Stimulated activated CD4-positive, alpha-beta T cell treated with anti-CD3 and anti-CD28 coated beads, Interleukin-2, amount 100 ng/mL, for 24 hours (primary cell): ENCODE data around the gene TRPV6.

ENCODE experiments used
- DNase-seq, 2 donors: peaks; one replicate each; pipeline ENCODE4 v3.0.0-alpha.2; 2020

Gene TRPV6

DNA sequence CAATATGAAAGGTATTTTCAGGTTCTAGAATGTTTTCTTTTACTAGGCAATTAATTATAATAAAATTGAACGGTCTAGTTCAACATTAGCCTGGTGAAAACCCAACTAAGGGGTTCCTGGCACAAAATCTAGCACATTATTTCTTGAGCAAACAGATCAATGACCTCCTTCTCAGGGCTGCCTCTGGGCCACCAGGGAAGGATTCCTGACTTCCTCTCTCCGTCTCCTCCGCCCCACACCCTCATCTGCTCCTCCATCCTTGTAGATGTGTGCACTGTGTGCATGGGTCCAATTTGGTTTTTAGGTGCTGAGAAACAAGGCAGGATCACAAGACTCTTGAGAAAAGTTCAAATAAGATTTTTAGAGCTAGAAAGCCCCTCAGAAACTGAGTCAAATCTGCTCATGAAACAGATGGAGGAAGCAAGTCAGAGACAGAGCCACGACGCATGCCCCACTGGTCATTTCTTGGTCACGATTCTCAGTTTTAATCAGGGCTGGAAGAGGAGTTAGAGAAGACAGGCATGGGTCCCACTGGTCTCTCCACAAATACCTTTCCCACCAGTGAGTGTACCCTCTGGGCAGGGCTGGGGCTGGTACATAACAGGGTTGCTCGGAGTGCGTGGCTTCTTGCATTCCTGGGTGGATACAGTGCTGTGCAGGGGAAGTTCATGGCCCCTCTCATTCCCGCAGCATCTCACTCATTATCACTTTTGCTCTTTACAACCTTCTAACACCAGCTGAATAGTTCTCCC is 3.8 kb downstream of the TRPV6 start:
- DNase-seq = no peak

DNA sequence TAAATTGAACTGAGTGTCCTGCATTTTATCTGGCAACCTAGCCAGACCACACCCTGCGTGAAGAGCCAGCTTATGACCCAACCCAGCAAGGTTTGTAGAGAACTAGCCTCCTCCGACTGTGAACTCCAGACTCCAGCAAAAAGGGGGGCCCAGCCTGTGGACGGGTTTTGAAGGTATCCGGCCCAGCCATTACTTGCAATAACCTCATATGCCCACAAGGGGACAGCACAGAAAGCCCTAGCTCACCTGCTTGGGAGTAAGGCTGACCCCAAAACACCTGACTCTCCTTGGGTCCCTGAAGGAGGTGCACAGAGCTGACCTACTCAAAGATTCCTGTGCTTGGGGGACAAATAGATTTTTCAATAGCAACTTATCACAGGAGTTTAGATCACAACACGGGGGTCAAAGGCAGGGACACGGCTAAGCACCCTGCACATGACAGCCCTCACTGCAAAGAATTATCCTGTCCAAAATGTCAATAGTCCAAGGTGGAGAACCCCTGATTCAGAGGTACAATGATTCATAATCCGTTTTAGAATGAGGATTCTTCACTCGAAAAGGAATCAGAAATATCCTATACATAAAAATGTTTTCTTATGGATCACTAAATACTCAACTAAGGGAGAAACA is 4.6 kb downstream of the TRPV6 start:
- DNase-seq = peak; percentile 52 to 53

DNA sequence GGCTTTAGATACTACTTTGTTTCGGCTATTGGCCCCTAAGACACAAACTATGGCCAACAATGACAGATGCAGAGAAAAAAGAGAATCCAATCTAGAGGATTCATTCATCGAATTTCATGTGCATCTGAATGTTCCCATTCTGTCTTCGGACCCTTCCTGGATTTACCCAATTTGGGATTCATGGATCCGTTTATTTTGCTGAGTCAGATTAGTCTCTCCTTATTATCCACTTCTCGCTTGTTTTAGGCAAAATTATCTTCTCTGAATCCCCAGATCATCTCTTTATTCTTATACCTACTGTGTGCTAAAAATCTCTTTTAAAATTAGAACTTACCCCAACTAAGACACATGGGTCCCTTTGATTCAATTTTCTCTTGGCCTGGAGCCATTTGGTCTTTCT is 6.5 kb downstream of the TRPV6 start:
- no peak for DNase-seq

DNA sequence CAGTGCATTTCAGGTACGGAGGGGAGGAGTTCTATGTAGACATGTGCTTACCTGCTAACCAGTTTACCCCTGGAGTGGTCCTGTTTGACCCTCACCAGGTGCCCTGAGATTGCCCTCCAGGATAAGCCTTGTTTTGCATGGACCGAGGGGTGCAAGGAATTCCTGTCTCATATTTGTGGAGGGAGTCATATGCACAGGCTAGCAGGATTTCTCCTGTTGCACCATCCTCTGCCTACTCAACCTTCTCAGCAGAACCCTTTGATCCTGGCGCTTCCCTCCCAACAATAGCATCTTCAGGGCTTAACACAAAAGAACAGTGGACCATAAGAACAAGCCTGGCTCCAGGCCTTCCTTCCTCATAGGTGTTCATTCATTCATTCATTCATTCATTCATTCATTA is 7.2 kb downstream of the TRPV6 start:
- DNase-seq = no peak

DNA sequence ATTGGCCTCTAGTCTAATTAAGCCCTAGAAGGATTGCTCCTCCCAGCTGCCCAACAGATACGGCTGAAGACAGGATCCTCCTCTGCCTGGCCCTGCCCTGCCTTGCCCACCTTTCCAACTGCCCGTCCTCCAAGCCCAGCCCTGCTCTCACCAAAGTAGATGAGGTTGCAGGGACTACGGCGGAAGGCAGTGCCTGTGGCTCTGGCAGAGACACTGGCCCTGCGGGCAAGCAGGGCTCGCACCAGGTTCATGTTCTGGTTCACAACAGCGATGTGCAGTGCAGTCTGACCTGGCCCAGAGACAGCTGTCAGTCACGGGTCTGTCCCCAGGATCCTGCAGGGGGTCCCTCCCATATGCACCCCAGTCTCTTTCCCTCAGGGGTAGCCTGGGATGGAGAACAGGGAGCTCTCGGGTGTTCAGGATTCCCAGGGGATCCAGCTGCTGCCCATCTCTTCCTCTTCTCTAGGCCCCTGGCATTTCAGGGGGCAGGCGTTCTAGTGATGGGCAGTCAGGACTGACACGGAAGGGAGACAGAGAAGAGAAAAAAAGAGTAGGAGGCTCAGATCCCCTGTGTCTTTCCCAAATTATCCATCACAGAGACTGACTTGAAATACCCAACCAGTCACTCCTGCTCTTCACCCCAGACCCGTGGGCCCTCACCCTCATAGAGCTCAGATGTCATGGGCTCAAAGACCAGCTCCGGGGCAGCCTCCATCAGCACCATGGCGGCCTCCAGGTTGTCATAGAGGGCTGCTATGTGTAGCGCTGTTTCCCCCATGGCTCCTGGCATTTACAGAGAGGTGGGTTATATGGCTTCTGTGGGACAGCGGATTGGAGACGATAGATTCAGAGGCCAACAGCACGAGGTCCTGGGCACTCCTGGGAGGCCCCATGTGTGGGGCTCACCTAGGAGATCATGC is 8.3 kb downstream of the TRPV6 start:
- no peak for DNase-seq

DNA sequence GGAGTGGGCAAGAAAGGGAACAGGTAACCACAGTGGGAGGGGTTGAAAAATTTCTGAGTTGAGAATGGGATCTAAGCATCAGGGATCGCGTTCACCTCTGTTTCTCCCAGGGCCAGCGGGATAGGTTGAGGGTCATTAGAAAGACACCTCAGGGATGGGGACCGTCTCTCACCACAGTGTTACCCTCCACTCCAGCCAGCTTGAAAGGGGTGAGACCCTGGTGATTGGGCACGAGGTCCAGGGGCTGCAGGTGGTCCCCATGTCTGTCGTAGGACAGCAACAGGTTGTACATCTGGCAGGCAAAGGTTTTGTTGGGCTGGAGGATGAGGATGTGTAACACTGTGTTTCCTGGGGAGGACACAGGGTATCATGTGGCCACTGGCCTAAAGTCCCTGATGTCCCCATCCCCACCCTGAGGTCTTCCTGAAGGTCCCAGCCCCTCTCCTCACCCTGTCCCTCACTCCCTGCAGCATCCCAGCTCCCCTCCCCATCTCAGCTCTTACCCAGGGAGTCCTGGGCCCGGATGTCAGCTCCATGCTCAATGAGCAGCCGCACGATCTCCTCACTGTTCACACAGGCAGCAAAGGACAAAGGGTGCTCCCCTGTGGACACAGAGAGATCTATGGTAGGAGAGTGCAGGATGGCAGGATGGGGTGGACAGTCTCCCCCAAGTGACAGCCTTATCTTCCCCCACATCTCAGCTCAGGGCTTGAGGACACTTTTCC is 9.1 kb downstream of the TRPV6 start:
- no peak for DNase-seq

DNA sequence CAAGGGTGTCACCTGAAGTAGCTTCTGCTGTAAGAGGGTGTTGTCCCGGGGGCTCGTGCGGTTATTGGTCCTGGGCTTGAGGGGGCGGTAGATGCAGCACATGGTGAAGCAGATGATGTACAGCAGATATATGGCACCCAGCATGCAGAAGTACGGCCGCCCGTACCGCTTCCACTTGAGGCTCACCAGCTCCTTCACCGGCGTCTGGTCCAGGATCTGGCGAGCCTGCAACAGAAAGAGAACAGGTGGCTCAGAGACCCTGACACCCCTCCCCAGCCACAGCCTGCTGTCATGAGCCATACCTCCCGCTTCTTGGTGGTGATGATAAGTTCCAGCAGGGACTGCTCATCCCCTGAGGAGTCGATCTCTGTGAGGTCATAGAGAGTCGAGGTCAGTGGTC is 10.1 kb downstream of the TRPV6 start:
- DNase-seq = no peak

DNA sequence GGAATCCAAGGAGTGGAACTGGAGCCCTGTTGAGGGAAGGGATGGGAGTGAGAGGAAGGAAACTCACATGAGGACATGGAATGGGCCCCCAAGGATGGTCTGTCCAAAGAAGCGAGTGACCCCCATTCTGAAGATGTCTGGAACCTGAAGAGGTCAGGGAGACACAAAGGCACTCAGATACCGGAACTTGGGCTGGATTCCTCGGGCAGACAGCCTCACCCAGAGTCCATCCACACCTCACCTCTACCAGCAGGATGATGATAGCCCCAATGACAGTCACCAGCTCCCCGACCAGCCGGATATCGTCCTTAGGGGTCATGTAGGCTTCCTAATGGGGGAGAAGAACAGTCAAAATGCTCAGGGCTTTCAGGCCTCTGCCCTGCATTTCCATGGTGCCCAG is 10.7 kb downstream of the TRPV6 start:
- DNase-seq = no peak

DNA sequence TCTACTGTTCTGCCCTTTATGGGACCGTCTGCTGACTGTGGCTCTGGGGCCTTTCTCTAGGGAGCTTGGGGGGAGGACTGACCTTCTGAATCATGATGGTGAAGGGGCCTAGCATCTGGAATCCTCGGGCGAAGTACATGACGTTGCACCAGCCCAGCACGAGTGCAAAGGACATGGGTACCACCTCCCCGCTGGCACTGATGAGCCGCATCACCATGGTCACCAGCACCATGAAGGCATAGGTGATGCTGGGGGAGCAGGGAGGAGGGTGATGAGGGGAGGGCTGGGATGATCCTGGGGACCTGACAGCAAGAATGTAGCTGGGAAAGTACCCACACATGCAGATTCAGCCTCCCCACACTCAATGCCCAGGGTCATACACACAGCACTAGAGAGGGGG is 11.1 kb downstream of the TRPV6 start:
- DNase-seq = no peak

DNA sequence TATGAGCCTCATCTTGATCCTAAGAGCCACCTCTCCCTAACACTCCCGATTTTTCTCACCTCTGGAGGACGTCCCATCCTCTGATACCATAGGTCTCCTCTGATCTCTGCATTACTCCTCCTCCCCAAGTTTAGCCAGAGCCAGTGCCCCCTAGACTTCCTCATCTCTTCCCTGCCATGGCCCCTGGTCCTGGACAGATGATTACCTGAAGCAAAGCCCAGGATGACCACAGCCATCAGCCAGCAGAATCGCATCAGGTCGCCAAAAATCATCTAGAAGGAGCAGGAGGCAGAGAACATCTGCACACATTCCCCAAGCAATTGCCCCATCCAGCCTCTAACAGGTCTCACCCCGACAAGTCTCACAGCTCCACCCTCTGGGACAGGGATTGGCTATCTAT is 11.7 kb downstream of the TRPV6 start:
- no peak for DNase-seq

DNA sequence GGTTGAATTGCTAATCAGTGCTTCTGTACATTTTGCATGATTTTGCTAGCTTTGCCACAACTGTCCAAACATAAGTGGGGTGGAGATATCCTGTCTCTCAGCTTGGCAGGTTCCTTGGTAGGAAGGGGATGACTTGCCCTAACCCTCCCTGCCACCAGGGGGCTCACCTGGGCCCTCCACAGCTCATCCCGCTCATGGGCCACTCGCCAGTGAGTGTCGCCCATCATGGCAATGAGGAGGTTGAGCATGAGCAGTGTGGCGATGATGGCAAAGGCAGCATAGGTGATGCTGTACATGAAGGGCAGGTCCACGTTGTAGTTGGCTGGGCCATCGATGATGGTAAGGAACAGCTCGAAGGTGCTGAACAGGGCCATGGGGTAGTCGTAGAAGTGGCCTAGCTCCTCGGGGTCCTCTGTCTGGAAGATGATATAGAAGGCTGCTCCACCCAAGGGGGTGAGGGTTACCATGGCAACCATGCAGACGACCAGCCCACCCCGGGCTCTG is 12.2 kb downstream of the TRPV6 start:
- peak in 1 of 2 donors; percentile 59 for DNase-seq

DNA sequence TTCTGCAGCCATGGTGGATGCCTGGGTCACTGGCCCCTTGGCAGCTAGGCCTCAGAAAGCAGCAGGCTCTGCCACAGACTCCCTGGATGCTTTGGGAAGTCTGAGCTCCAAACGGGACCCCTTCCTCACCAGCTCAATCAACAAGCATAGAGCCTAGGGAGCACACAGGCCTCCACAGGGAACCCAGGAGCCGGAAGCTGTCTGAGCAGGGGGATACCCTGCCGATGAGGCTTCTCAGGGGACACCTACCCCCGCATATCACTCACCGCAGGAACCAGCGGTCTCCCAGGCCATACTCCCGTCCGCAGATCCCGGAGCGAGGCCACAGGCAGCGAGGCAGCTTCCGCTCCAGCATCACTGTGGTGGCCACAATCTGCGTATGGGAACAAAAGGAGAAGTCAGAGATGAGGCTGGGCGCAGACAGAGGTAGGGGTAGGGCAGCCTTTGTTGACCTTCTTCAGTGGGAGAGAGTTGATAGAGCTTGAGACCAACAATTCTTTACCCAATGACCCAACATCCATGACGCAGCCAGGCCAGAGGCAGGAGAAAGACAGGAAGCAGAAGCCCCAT is 13.4 kb downstream of the TRPV6 start:
- no peak for DNase-seq

DNA sequence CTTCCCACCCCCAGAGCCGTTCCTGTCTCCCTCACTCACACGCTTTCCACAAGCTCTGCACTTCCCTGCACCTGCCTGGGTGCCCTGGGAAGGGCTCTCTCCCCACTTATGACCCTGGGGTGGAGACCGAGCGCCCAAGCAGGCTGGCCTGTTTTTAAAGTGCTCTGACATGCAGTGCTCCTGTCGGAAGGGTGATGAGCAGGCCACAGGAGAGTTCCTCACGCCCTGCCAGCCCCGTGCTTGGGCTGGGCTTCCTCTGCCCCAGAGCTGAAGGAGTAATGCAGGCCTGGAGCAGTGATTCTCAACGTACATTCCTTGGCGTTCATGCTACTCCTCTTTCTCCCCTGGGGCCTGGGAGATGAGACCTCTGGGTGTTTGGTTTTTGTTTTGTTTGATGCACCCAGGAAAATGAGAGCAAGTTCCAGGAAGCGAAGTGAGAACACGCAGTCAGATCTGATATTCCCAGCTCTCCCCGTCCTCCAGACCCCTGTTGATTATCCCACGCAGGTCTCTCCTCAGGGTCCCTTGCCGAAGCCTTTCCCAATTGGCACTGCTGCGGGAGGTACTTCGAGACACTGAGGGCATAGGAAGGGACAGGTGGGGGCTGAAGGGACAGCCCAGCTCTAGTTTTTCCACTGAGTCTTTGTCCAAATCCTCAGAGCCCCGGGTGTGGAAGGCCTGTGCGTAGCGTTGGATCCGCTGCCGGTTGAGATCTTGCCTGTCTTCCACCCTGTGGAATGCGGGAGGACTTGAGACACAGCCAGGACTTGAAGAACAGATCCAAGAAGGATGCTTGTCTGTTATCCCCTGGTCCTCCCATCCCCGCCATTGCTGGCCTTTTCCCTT is 14.1 kb downstream of the TRPV6 start:
- DNase-seq = peak in 1 of 2 donors; percentile 9

DNA sequence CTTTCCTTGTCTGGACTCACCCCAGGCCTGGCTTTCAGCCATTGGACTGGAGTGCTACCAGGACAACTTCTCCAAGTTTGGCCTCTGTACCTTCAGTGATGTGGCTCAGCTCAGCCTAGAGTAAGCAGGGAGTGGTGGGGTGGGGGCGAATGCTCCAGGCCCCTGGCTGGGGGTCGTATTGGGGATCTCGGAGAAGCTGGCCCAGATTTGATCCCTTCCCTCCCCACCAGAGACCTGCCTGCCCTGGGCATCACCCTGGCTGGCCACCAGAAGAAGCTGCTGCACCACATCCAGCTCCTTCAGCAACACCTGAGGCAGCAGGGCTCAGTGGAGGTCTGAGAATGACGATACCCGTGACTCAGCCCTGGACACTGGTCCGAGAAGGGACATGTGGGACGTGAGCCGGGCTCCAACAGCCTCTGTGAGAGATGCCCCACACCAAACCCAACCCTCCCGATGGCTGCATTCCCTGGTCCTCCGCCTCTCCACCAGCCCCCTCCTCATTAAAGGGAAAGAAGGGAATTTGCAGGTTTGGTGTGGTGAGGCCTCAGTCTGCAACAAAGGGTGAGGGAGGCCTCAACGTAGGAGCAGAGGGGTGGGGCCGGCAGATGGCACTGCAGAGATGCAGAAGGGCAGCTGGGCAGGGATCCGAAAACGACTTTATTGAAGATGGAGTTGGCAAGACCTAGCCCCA is 14.8 kb downstream of the TRPV6 start:
- peak in 1 of 2 donors; percentile 7 for DNase-seq

DNA sequence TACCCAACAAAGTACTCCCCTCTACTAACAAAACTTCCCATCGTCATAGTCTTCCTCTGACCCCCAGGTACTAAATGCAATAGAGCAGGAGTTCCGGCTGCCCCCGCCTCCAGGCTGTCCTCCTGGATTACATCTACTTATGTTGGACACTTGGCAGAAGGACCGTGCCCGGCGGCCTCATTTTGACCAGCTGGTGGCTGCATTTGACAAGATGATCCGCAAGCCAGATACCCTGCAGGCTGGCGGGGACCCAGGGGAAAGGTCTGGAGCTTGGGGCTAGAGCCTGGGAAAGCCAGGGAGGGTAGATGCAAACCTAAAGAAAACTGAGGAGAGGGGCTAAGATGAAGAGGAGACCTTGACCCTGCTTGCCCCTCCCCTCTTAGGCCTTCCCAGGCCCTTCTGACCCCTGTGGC is 15.4 kb downstream of the TRPV6 start:
- DNase-seq = peak in 1 of 2 donors; percentile 8

DNA sequence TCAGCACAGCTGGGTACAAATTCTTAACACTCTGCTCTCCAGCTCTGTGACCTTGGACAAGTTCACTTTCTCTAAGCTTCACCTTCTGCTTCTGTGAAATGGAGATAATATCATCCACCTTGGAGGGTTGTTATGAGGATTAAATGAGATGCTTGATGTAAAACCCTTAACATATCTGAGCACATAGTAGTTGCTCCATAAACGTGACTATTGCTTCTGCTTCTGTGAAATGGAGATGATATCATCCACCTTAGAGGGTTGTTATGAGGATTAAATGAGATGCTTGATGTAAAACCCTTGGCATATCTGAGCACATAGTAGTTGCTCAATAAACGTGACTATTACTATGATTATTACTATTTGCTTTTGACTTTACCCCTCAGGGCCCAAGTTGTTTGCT is 16.1 kb downstream of the TRPV6 start:
- no peak for DNase-seq

DNA sequence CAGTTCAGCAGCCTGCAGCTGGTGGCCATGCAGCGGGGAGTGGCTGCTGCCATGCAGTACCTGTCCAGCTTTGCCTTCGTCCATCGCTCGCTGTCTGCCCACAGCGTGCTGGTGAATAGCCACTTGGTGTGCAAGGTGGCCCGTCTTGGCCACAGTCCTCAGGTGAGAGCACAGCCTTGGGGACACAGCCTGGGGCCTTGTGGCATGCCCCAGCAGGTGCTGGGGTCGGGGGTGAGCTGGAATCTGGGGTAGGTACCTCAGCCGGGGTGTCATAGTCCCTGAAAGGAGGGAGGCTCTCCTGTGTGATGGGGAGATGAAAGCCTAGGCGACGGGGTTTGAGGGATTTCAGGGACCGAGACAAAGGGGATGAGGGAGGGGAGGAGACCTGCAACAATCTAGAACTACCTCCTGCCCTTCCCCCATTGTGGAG is 16.5 kb downstream of the TRPV6 start:
- DNase-seq = peak in 1 of 2 donors; percentile 10

DNA sequence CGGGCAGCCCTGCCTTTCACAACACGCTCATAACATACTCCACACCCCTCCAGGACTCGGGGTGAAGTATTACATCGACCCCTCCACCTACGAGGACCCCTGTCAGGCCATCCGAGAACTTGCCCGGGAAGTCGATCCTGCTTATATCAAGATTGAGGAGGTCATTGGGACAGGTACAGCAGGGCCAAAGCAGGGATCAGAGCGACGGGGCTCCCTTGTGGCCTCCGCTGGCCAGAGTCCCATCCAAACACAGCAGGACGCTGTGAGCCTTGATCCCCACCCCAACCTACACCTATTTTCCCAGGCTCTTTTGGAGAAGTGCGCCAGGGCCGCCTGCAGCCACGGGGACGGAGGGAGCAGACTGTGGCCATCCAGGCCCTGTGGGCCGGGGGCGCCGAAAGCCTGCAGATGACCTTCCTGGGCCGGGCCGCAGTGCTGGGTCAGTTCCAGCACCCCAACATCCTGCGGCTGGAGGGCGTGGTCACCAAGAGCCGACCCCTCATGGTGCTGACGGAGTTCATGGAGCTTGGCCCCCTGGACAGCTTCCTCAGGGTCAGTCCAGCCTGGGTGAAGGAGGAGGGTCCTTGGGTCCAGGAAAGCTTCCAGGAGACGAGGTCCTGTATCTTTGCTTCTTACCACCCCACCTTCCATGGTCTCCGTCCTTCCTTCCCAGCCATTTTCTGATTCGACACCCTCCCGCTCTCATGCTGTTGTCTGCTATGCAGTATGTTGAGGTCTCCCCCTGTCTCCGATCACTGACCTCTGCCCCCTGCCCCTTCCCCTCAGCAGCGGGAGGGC is 17.2 kb downstream of the TRPV6 start:
- peak in 1 of 2 donors; percentile 15 for DNase-seq

DNA sequence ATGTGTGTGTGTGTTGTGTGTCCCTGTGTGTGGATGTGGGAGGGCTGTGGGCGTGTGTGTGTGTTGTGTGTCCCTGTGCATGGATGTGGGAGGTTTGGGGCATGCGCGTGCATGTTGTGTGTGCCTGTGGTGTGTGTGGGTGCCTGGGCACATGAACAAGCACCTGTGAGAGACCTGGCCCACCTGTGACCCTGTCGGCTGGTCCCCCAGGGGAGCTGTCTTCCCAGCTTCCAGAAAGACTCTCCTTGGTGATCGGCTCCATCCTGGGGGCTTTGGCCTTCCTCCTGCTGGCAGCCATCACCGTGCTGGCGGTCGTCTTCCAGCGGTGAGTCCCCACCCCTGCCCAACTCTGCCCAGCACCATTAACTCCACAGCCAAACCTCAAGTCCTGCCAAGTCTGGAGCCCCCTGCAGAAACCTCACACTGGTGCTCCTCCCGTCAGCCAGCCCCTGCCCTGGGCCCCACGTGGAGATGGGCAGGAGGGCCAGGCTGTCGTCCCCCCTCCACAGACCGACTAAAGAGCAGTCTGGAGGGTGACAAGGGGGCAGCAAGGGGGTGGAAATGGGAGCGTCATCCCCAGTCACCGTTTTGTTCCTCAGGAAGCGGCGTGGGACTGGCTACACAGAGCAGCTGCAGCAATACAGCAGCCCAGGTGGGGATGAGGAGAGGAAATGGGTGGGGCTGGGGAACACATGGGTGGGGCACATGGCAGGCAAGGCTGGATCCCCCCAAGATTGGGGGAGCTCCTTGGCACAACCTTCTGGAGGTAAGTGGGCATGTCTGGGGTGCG is 18.0 kb downstream of the TRPV6 start:
- peak in 1 of 2 donors; percentile 12 for DNase-seq
